Stimulated activated CD4-positive, alpha-beta T cell treated with anti-CD3 and anti-CD28 coated beads, TNF-alpha, amount 100 ng/mL, for 1 hour (primary cell): Measurements from ENCODE around the gene ADCK2.
"Not testable (repeated sequence)": the region's sequence is repeated elsewhere in the genome, so short reads cannot be mapped to it uniquely, and the experiment has no call there.

Experiments
- DNase-seq, 3 donors: peaks; one replicate each; pipeline ENCODE4 v3.0.0-alpha.2; 2020; ENCODE audit warnings: low read depth in 3 of 3, low spot score in 1 of 3

ADCK2 gene

DNA sequence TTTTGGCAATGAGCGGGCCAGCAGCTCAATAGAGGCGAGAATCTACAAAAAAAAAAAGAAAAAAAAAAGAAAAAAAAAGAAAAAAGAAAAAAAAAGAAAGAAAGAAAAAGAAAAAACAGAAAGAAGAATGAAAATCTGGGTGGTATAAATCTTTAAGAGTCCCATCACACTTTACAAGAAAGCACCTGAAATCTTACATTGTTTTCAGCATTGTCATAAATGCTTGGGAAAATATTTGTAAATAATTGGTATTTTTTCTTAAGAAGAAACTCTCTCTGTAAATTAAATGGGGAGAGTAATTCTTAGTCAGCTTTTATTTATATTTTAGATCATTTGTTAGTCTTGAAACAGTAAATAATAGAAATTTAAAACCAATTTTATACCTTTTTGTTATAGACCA lies 62.0 kb downstream of the ADCK2 start:
- DNase-seq: no peak

DNA sequence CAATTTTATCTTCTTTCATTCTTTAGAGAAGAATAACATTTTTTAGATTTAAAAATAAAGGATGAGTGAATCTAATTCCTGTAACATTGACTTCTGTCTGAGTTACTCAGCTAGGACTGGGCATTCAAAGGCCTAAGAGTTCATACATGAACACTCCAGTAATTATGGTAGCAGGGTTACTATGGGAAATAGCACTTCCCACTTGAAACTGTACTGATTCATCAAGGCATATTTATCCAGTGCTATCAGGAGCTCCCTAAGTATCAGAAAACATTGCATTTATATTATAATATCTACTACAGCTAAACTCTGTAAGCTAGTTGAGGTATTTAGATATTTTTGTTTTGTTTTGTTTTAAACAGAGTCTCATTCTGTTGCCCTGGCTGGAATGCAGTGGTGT lies 65.5 kb downstream of the ADCK2 start:
- no peak for DNase-seq

DNA sequence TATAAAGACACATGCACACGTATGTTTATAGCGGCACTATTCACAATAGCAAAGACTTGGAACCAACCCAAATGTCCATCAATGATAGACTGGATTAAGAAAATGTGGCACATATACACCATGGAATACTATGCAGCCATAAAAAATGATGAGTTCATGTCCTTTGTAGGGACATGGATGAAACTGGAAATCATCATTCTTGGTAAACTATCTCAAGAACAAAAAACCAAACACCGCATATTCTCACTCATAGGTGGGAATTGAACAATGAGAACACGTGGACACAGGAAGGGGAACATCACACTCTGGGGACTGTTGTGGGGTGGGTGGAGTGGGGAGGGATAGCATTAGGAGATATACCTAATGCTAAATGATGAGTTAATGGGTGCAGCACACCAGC lies 70.5 kb downstream of the ADCK2 start:
- not testable (repeated sequence) for DNase-seq

DNA sequence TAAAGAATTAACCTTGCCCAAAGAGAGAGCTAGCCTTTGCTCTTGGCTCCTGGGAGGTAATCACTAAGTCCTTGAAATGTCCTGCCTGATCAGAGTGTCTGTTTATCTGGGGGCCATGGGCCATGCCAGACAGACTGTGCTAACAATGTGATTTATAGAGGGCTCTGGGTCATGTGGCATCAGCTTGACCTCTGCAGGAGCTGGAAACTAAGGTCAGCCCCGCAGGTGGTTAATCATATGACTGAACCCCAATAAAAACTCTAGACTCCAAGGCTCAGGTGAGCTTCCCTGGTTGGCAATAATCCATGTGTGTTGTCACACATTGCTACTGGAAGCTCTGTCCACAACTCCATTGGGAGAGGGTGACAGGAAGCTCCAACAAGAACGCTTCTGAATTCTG lies 71.3 kb downstream of the ADCK2 start:
- no peak for DNase-seq
